Lung (tissue), 12 donors: ENCODE data around the gene PAFAH1B1. TPM values are rescaled to one million over a fixed set of nuclear protein-coding genes. Genes with fewer than 3 reads are reported as not detected.

ENCODE experiments used
- ATAC-seq: fragments of 200-7000 bp; cut with Tn5 transposase; one replicate; pipeline ENCODE4 v1.9.1; 2020; ENCODE audit warnings: moderate number of reproducible peaks; ENCODE audit not compliant: insufficient read depth, low FRiP score
- DNase-seq, 3 donors: peaks; one replicate each; pipeline ENCODE4 v3.0.0-alpha.2; 2013 to 2017
- H3K27ac ChIP-seq, 2 donors: one replicate each; pipeline ENCODE4 v1.5.1; 2013; ENCODE audit warnings: mild to moderate bottlenecking in 2 of 2, moderate library complexity in 2 of 2, control low read depth in 1 of 2, inconsistent platforms in 1 of 2, low read depth in 1 of 2, low read length in 1 of 2
- H3K27me3 ChIP-seq, 3 donors: one replicate each; pipeline ENCODE4 v1.5.1; 2013; ENCODE audit warnings: low read length in 2 of 3; ENCODE audit not compliant: control insufficient read depth in 3 of 3, insufficient read depth in 3 of 3
- H3K36me3 ChIP-seq, 4 donors: one replicate each; pipeline ENCODE4 v1.5.1; 2013; ENCODE audit warnings: low read length in 4 of 4, mild to moderate bottlenecking in 1 of 4, moderate library complexity in 1 of 4; ENCODE audit not compliant: control insufficient read depth in 4 of 4, insufficient read depth in 4 of 4
- H3K4me1 ChIP-seq, 5 donors: one replicate each; pipeline ENCODE4 v1.5.1; 2013; ENCODE audit warnings: low read length in 5 of 5, mild to moderate bottlenecking in 2 of 5, moderate library complexity in 1 of 5; ENCODE audit not compliant: control insufficient read depth in 5 of 5, insufficient read depth in 5 of 5
- H3K4me3 ChIP-seq: one replicate; pipeline ENCODE4 v1.5.1; 2013; ENCODE audit warnings: mild to moderate bottlenecking, control low read depth, moderate library complexity
- H3K9ac ChIP-seq, 2 donors: one replicate each; pipeline ENCODE4 v1.5.1; 2013; ENCODE audit warnings: low read length in 2 of 2, control low read depth in 1 of 2; ENCODE audit not compliant: insufficient read depth in 1 of 2
- H3K9me3 ChIP-seq, 4 donors: one replicate each; pipeline ENCODE4 v1.5.1; 2013; ENCODE audit warnings: low read length in 3 of 4, mild to moderate bottlenecking in 1 of 4, moderate library complexity in 1 of 4; ENCODE audit not compliant: control insufficient read depth in 4 of 4, insufficient read depth in 3 of 4
- WGBS, 2 donors: extraction: QIAGEN DNeasy Blood & Tissue Kit; methylation state at CpG; one replicate each; pipeline ENCODE4 v1.1.7; 2013; 5-methylcytosine and 5-hydroxymethylcytosine counted together
- polyA plus RNA-seq, 2 donors: library from polyadenylated mRNA; stranded (reverse); fragments of 200-250 nt; gene quantifications; one replicate each; pipeline ENCODE4 v1.2.1, GENCODE V29; 2013
- total RNA-seq, 2 donors: library from RNA; depleted of rRNA in 1 of 2; stranded (reverse); fragments of >200 nt in 1 of 2; gene quantifications; one replicate each; pipeline ENCODE4 v1.2.1, GENCODE V29; 2014 to 2021
- TF ChIP-seq, protein P1 (sequence below): IDR thresholded peaks from 2 replicates; pipeline ENCODE4 v1.5.1; 2012; ENCODE audit warnings: mild to moderate bottlenecking; ENCODE audit errors: control extremely low read depth, extremely low read depth
- donor health status: control.
- donor health status: control.
- donor health status: Bipolar disorder and iron deficiency.
- donor health status: healthy.
- donor health status: DM: yes; HTN: yes; CAD: no.

Gene PAFAH1B1
- total and polyA plus RNA-seq, 4 donors: 53.4 to 182 (median 85.5) TPM

DNA sequence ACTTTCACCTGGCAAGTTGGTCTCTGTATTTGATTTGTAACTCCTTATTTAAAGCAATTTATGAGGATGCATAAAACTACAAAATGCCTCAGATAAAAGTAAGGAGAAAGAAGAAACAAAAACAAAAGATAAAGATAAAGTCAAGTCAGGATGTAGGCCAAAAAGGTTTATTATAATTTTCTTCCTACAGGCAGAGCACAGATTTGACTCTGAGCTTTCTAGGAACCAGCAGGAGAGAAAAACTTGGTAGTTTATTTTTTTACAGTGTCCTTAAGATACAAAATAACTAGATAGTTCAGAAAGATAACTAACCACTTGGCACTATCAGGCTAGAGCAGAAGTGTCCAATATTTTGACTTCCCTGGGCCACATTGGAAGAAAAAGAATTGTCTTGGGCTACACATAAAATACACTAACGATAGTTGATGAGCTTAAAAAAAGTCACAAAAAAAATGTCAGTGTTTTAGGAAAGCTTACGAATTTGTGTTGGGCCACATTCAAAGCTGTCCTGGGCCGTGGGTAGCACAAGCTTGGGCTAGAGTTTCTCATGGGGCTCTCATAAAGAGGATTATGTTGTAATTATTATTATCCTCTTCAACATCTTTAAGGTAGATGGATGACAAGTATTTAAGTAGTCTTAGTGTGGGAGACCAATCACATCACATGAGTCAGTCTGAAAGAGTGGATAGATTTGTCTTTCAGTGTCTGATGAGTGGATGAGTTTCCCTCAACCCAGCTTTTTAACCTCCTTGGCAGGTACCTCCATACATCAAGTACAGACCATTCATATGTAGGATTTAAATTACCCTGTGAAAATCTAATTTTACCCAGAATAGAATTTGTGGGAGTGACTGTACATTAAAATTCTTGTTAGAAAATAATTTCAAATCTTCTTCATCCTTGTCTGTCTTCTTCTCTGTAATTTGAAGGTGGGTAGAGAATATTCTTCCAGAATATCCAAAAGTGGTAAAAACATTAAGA, 17.0 kb downstream of the PAFAH1B1 start:
- Histone ChIP-seq H3K9me3 (no peaks in the 10 kb centered on the region), H3K27me3 (no peaks in the 10 kb centered on the region), H3K4me3 (no peak overlapping the region), H3K4me1 (peaks cover 0 to 22% (median 2%) of the 10 kb centered on the region in 5 donors), H3K36me3 (peaks cover 0 to 3% (median 0%) of the 10 kb centered on the region in 4 donors), H3K9ac (no peak overlapping the region), H3K27ac (no peak overlapping the region)
- ATAC-seq: no peak
- DNase-seq: no peak
- 75 to 81% methylated on average over 3 of the region's 3 CpGs for WGBS, 2 donors
- TF ChIP-seq, protein P1, sequence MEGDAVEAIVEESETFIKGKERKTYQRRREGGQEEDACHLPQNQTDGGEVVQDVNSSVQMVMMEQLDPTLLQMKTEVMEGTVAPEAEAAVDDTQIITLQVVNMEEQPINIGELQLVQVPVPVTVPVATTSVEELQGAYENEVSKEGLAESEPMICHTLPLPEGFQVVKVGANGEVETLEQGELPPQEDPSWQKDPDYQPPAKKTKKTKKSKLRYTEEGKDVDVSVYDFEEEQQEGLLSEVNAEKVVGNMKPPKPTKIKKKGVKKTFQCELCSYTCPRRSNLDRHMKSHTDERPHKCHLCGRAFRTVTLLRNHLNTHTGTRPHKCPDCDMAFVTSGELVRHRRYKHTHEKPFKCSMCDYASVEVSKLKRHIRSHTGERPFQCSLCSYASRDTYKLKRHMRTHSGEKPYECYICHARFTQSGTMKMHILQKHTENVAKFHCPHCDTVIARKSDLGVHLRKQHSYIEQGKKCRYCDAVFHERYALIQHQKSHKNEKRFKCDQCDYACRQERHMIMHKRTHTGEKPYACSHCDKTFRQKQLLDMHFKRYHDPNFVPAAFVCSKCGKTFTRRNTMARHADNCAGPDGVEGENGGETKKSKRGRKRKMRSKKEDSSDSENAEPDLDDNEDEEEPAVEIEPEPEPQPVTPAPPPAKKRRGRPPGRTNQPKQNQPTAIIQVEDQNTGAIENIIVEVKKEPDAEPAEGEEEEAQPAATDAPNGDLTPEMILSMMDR: no peak

DNA sequence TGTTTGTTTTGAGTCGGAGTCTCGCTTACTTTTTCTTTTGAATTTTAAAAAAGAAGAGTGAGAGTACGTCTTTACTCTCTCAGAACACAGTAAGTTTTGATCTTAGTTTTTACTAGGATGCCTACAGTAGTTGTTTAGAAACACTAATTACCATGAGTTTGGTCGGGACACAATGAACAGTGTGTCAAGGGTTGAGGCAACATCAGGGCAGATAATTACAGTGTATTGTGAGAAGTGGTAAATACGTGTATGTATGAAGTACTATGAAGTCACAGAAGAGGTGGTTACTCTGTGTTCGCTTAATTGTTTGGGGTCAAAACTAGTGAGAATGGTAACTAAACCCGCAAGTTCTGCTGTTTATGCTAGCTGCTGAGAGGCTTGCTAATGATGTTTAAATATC, 18.2 kb downstream of the PAFAH1B1 start:
- Histone ChIP-seq H3K27ac (no peak overlapping the region), H3K9me3 (no peaks in the 10 kb centered on the region), H3K9ac (no peak overlapping the region), H3K4me1 (peaks cover 0 to 21% (median 2%) of the 10 kb centered on the region in 5 donors), H3K27me3 (no peaks in the 10 kb centered on the region), H3K4me3 (no peak overlapping the region), H3K36me3 (peaks cover 0 to 3% (median 0%) of the 10 kb centered on the region in 4 donors)
- 83 to 86% methylated on average over 7 of the region's 7 CpGs for WGBS, 2 donors
- ATAC-seq (no peak), DNase-seq (no peak)
- TF ChIP-seq, protein P1: no peak

DNA sequence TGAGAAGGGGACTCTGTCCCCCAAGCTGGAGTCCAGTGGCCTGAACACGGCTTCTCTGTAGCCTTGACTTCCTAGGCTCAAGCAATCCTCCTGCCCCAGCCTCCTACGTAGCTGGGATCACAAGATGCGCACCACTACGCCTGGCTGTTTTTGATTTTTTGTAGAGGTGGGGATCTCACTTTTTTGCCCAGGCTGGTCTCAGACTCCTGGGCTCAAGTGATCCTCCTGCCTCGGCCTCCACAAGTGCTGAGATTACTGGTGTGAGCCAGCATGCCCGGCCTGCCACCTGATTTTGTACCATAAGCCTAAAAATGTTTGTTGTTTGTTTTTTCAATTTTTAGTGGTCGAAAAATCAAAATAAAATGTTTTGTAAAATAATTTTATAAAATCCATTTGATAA, 19.2 kb downstream of the PAFAH1B1 start:
- 98% methylated on average over 7 of the region's 7 CpGs for WGBS, 2 donors
- Histone ChIP-seq H3K9me3 (no peaks in the 10 kb centered on the region), H3K4me1 (peaks cover 0 to 20% (median 2%) of the 10 kb centered on the region in 5 donors), H3K4me3 (no peak overlapping the region), H3K27me3 (no peaks in the 10 kb centered on the region), H3K27ac (no peak overlapping the region), H3K36me3 (peaks cover 0 to 3% (median under 1%) of the 10 kb centered on the region in 4 donors), H3K9ac (no peak overlapping the region)
- DNase-seq (no peak), ATAC-seq (no peak)
- TF ChIP-seq, protein P1: no peak
